OCI-M1 (cell line): ENCODE results near the gene DMKN.
"Not testable (repeated sequence)": the region's sequence is repeated elsewhere in the genome, so short reads cannot be mapped to it uniquely, and the experiment has no call there.

ENCODE experiments used
- DNase-seq: peaks from one replicate; lab custom pipeline; 2025; lab: John Stamatoyannopoulos, UW

The DMKN gene

DNA sequence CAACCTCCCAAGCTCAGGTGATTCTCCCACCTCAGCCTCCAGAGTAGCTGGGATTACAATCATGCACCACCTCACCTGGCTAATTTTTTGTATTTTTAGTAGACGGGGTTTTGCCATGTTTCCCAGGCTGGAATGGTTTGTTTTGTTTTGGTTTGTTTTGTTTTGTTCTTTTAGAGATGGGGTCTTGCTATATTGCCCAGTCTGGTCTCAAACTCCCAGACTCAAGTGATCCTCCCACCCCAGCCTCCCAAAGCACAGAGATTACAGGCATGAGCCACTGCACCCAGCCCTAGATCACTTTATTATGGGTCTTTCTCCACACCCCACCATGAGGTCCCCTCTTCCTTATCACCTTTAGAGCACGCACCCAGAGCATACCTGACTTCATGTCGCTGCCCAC, 15.2 kb downstream of the DMKN start:
- DNase-seq: no peak

- no peak for DNase-seq
These were observed 16.0 kb downstream of the DMKN start for GRCh38 chr19:35497406-35497805.

GRCh38 chr19:35495107-35496064, 18.1 kb downstream of the DMKN start:
- peak; percentile 80 for DNase-seq

DNA sequence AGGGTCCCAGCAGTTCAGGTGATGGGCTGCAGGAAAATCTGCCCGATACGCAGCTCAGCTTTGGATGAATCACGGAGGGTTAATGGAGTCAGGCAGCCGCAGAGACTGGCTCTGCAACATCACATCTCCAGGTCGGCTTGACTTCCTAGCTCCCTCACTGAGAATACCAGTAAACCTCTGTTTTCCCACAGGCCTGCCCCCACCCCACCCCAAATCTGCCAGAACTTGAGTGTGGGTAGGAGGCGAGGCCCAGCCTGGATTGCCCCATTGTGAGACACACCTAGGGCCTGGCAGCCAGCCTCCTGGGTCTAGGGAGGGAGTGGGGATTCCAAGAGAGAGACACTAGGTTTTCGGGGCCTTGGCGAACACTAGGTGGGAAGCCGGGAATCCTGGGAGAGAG, 19.5 kb downstream of the DMKN start:
- DNase-seq: no peak

GRCh38 chr19:35491836-35492360, 21.6 kb downstream of the DMKN start:
- DNase-seq: no peak

DNA sequence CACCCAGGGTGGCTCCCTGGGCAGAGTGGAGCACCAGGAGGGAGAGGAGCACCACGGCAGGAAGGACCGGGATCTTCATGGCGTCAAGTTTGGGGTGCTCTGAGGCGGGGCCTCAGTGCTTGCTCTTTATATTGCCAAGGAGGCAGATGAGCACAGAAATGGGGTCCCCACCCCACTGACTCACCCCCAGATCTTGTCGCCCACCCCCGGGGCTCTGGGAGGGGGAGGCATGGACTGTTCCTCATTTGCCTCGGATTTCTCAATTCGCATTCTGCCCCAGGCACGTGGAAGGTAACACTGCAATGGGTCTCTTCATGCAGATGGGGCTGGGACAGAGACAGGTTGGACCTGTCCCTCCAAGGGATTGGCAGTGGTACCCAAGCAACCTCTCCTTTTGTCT, 23.1 kb downstream of the DMKN start, which contains the start of gene KRTDAP:
KRTDAP (minus strand) TSS at position 101 of the 400 bp plus-strand sequence; CDS start at position 79, 22 bp downstream.
- no peak for DNase-seq

GRCh38 chr19:35488677-35489076, 24.8 kb downstream of the DMKN start:
- DNase-seq: no peak

- DNase-seq: no peak
These were observed 25.7 kb downstream of the DMKN start for GRCh38 chr19:35487656-35488182.

DNA sequence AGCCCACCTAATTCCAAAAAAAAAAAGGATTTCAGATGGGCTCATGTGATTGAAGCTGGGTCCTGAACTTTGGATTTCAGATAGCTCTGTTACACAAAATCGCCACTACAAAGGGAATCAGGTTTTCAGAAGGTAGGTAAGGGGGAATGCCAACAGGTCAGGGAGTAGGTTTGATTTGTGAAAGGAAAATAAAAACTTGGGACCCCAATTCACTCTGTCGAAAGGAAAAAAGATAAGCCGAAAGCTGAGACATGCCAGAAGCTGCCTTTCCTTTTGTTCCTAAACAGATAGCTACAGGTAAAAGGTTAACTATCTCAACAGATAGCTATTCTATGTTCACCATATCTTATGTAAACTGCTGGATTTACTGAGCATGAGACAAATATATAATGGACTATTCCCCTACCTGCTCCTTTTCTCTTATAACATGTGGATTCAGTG, 27.2 kb downstream of the DMKN start:
- DNase-seq: no peak

- DNase-seq: no peak
These were observed 29.0 kb downstream of the DMKN start for GRCh38 chr19:35484252-35485036.

- DNase-seq: no peak
These were observed 30.4 kb downstream of the DMKN start for GRCh38 chr19:35483089-35483488.

DNA sequence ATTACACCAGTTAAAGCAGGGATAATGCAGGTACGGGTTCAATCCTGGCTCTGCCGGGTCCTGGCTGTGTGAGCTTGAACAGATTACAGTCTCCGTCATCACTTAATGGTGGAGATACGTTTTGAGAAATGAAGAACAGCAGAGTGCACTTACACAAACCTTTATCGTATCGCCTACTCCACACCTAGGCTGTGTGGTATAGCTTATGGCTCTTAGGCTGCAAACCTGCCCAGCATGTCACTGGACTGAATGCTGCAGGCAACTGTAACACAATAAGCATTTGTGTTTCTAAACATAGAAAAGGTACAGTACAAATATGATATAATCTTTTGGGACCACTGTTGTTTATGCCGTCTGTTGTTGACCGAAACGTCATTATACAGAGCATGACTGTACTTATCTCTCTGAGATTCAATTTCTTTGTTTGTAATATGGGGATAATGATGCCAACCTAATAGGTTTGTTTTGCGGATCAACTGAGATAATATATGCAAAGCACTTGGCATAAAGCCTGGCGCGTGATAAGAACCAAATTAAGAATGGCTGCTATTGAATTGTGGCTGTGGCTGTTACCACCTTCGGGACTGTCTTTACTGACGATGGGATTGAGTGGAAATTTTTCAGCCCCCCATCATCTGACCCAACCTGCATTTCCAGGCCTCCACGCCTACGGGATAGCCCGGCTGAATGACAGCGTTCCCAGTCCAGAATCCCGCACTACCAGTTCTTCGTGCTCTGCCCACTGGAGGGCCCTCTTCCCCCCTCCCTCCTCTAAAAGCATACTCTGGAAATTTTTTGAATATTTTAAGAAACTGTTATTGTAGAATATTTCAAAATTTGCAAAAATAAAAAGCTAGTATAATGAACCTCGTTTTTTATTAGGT, 34.4 kb downstream of the DMKN start:
- no peak for DNase-seq

DNA sequence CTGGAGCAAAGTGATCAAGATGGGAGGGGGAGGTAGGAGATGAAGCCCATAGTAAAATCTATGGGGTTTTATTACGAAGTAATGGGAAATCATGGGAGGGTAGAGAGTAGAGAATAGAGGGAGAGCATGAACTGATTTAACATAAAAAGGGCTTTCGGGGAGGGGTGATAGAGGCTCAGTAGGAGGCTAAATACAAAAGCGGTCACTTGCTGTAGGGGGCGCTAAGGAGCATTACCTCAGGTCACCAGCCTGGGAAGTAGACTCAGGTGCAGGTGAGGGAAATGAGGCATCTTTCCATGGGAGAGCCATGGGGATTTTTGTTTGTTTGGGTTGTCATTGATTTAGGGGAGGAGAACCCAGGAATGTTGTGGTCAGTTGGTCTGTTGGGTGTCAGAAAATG, 37.3 kb downstream of the DMKN start:
- peak; percentile 22 for DNase-seq

GRCh38 chr19:35474594-35474993, 38.9 kb downstream of the DMKN start:
- DNase-seq: not testable (repeated sequence)

DNA sequence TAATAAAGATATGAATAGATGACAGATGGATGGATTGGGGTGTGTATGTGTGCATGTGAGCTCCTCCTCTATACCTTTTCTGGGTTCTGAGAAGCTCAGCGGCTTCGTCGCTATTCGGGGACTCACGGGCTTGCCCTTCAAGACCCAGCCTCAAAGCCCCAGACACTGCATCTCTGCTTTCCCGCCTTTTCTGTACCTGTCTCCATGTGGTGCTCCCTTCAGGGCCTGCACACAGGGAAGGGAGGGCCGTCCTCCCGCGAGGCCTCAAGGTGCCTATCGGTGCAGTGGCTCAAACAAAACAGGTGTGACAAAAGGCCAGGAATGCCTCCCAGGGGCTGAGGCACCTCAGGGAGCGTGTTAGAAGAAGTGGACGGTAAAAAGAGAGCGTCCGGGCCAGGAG, 39.3 kb downstream of the DMKN start:
- no peak for DNase-seq

GRCh38 chr19:35471946-35472345, 41.5 kb downstream of the DMKN start:
- DNase-seq: no peak

GRCh38 chr19:35471075-35471474, 42.4 kb downstream of the DMKN start:
- not testable (repeated sequence) for DNase-seq

DNA sequence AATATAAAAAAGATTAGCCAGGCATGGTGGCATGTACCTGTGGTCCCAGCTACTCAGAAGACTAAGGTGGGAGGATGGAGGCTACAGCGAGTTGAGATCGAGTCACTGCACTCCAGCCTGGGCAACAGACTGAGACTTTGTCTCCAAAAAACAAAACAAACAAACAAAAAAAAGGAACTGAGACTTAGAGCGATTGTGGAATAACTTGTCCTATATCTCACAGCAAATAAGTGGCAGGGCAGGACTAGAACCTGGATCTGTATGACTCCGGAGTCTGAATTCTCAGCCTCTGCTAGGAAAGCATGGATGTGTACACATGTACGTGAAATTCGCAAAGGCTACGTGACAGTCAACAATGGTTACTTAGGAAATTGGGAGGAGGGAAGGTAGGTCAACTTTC, 43.3 kb downstream of the DMKN start:
- DNase-seq: no peak

DNA sequence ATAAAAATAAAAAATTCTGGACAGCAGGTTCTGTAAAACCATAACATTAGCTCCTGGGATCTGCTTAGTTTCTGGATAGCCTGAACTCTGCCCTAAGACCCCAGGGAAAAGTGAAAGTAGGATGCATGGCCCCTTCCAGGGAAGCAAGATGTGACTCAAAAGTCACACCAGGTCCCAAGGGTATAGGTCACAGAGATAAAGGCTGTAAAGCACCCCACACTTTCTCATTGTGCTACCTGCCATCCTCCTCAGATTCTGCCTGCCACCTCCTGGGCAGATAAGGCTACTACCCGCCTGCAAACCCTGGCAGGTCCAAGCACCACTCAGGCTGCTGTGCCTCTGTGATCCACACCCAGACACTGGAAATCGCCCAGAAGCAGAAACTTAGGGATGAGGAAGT, 44.8 kb downstream of the DMKN start:
- peak; percentile 70 for DNase-seq

DNA sequence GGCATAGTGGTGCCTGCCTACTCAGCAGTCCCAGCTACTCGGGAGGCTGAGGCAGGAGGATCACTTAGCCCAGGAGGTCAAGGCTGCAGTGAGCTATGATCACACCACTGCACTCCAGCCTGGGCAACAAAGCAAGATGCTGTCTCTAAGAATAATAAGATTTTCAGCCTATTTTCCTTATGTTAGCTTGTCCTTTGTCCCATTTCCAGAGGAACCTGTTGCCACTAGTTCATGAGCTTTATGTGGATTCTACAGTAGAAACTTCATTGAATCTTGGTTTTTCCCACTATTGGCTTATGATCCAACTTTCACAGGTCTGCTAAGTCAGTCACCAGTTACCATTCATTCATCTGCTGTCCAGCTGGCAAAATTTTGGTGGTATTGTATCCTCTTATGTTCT, 47.2 kb downstream of the DMKN start:
- DNase-seq: no peak

GRCh38 chr19:35462956-35463355, 50.5 kb downstream of the DMKN start:
- not testable (repeated sequence) for DNase-seq
